NCI-H2227 treated with DMSO at 0.1 percent for 48 hours (cell line): ENCODE data around the gene ZNF275.
"Not testable (repeated sequence)": the region's sequence is repeated elsewhere in the genome, so short reads cannot be mapped to it uniquely, and the experiment has no call there.

ENCODE experiments used
- DNase-seq: peaks from one replicate; lab custom pipeline; 2025; lab: John Stamatoyannopoulos, UW

Gene ZNF275

DNA sequence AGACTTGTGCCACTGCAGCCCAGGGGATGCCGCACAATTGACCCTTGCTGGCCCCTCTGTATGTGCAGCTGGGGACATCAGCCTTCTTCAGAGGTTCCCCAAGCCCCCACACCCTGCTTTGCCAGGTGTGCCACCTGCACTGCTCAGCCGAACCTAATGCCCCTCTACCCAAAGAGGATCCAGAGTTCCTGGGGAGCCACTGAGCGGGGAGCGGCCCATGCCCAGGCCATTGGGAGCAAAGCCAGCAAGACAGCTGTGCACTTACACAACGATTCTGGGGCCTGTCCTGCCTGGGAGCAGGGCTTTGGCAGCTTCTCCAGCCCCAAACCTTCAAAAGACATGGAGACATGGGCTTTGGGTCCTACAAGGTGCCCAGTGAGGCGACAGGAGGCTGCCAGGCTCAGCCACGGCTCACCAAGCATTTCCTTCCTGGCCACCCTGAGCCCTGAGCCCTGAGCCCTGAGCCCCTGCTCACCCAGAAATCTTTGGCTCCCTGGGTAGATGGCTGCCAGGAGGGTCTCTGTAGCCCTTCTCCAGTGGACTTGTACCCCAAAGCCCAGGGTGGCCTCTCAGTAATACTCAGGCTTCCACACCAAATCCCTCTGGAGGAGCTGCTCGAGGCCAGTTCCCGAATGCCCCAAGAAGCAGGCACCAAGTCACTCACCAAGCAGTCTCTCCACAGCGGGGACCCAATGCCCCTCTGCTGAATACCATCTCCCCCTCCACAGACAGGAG is 54.2 kb downstream of the ZNF275 start:
- no peak for DNase-seq

GRCh38 chrX:153388722-153389459 is 54.9 kb downstream of the ZNF275 start:
- no peak for DNase-seq

DNA sequence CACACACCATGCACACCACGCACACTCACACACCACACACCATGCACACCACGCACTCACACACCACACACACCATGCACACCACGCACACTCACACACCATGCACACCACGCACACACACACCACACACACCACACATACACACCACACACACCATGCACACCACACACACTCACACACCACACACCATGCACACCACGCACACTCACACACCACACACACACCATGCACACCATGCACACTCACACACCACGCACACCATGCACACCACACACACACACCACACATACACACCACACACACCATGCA is 55.5 kb downstream of the ZNF275 start:
- not testable (repeated sequence) for DNase-seq

DNA sequence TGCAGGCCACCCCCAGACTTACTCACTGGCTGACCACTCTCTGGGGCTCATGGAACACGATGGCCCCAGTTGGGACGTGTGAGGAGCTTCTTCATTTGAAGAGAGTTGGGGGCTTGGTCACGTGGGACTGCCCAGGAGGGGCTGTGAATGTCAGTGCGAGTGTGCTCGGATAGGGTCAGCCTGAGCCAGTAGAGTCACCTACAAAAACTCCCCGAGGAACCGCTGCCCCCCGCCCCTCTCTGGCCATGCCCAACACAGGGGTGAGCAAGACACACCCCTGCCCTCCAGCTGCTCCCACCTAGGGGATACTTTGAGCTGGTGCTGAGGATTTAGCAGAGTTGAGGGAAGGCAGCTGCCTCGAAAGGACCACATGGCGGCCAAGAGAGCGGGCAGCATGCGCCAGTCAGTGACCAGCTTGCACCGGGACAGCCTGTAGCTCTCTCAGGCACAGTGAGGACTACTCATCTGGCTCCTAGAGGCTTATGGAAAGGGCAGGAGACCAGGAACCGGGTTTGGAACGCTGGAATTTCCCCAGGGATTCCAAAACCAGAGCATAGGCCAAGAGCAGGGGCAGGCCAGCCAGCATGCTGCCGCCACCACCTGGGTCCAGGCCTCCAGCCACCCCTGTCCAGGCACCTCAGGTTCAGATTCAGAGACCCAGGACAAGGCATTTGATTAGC is 58.8 kb downstream of the ZNF275 start:
- DNase-seq = no peak

DNA sequence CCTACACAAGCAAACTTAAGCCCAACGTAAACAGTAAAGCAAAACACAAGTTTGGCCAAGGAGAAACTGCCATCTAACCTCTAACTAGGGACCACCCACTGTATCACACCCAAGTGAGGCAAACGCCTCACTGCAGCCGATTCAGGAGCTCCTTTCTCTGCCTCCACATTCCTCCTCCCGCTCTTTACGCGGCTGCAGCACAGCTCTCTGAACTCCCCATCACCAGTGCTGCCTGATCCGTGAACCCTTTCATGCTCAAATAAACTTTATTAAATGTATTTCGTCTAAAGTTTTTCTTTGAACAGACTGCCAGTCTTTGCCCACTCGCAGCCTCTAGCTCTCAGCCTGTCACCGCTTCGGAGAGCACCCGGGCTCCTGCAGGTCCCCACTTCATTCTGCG is 60.7 kb downstream of the ZNF275 start:
- DNase-seq = no peak

GRCh38 chrX:153395613-153396319 is 61.8 kb downstream of the ZNF275 start:
- DNase-seq = no peak

- no peak for DNase-seq
These were observed 62.6 kb downstream of the ZNF275 start for GRCh38 chrX:153396320-153397195.

- DNase-seq = no peak
These were observed 63.5 kb downstream of the ZNF275 start for GRCh38 chrX:153397256-153397960.

DNA sequence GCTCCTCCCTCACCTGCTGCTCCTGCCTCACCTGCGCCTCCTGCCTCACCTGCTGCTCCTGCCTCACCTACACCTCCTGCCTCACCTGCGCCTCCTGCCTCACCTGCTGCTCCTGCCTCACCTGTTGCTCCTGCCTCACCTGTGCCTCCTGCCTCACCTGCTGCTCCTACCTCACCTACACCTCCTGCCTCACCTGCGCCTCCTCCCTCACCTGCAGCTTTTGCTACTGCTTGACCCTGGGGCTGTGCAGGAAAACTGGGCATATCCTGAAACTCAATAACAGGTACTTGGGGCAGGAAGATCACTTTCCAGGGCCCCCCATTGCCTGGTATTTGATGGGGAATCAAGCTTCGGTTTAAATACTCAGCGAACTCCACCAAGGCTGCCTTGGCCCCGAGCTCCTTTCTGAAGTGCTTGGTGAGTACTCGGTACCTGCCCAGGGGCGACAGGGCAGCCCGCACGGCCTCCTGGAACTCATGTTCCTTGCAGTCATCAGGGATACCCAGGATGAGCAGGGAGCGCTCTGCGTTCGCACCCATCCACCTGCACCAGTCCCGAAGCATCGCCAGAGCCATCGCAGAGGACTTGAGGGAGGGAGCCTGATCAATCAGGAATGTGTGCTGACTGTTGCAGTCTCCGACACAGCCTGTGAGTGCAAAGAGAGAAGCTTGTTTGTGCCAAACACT is 64.5 kb downstream of the ZNF275 start:
- DNase-seq = no peak

DNA sequence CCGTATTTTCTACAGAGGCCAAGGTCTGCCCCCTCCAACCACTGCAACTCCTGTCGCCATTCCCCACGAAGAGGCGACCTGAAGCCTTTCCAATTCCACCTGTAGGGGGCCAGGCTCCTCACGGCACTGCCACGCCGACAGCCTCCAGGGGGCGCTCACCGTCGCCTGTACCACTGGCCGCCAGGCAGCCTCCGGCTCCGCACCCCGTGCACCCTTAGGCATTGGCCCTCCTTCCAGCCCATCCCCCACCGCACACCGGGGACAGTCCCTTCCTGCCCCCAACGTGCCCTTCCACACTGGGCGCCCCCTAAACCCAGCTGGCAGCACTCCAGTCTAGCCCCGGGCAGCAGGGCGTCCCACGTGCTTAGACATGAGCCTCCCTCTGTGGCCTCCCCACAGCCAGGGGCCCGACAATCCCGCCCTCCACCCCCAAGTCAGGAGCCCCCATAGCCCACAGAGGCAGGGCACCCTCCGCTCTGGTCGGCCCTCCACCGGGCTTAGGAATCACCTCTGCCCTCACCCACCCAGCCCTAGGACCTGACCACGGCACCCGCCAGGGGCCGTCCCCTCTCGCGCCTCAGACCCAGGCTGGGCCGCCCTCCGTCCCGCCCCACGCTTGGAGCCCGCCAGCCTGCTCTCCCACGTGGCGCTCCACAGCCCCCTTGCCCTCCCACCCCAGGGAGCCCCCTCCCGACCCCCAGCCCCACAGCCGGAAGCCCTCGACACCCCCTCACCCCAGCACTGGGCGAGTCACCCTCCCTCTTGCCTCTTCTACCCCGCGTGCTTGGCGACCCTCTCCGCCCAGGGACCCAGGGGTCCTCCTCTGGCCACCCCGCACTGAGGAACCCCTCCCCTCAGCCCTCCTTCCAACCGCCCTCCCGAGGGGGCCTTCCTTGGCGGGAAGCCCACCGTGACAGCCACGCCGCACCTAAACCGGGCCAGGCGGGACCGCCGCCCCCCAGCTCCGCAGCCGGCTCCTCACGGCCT is 66.5 kb downstream of the ZNF275 start:
- no peak for DNase-seq

GRCh38 chrX:153401133-153401764 is 67.3 kb downstream of the ZNF275 start, which contains the start of gene PNMA6E:
TSS of gene PNMA6E (minus strand) at chrX:153401350. CDS start at chrX:153398849, 2,501 bp downstream.
- no peak for DNase-seq
